Adipose tissue (tissue), 3 donors: ENCODE measurements around the gene ADAD2. TPM values are rescaled to one million over a fixed set of nuclear protein-coding genes. Genes with fewer than 3 reads are reported as not detected.

Experiments
- H3K27ac ChIP-seq: one replicate; pipeline ENCODE4 v1.5.1; 2013; ENCODE audit warnings: low read depth, low read length
- WGBS, 3 donors: extraction: QIAGEN DNeasy Blood & Tissue Kit; methylation state at CpG; one replicate each; pipeline ENCODE4 v1.1.7; 2013; 5-methylcytosine and 5-hydroxymethylcytosine counted together
- polyA plus RNA-seq, 3 donors: library from polyadenylated mRNA; stranded (reverse); fragments of 200-250 nt; gene quantifications; one replicate each; pipeline ENCODE4 v1.2.3, GENCODE V29; 2013
- donor health status: healthy with polysubstance abuse.
- donor health status: Bipolar disorder and iron deficiency.
- donor health status: healthy.

Gene ADAD2
- polyA plus RNA-seq, 3 donors, result 0.15 to 14.4 (median 0.76) TPM

DNA sequence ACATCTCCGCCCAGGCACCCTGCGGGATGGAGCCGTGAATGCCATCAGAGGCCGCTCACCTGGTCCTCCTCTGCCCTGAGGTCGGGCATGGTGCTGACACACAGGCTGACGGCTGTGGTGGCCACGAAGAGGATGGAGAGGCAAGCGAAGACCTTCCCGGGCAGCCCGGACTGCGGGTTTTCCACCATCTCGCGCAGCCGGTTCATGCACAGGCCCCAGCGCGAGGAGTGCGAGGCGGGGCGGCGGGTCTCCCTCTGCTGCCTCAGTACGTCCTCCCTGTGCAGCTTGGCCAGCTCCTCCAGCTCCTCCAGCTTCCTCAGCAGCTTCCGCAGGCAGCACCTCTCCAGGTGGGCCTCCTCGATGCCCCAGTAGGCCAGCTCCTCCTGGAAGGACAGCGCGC, 45.7 kb downstream of the ADAD2 start:
- H3K27ac ChIP-seq, result no peak overlapping the region
- WGBS, 3 donors, result 79 to 94% (median 92%) methylated on average over 25 of the region's 25 CpGs

DNA sequence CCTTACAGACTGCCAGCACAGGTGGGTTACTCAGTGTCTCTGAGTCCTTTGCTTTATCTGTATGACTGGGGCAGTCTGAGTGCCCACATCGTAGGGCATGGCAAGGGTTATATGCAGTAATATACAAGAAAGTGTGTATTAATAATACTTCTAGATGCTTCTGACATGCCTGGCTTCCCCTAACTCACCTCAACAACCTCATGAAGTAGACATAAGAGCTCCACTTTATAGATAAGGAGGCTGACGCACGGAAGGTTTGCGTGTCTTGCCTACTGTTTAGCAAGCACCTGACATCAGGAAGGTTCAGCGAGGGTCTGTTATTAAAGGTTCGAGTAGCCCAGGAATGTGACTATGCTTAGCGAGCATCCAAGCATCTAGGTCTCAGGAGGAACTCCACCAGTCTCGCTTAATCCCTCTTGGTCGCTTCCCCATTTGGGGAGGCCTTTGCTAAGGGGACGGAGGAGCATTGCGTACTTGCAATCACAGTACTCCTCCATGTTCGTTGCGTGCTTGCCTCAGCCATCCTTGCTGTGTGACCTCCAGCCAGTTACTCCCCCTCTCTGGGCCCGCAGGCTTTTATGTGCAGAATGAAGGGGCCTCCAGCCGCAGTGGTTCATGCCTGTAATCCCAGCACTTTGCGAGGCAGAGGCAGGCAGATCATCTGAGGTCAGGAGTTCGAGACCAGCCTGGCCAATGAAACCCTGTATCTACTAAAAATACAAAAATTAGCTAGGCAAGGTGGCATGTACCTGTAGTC, 47.2 kb downstream of the ADAD2 start:
- H3K27ac ChIP-seq, result no peak overlapping the region
- WGBS, 3 donors, result 73 to 88% (median 86%) methylated on average over 17 of the region's 17 CpGs

DNA sequence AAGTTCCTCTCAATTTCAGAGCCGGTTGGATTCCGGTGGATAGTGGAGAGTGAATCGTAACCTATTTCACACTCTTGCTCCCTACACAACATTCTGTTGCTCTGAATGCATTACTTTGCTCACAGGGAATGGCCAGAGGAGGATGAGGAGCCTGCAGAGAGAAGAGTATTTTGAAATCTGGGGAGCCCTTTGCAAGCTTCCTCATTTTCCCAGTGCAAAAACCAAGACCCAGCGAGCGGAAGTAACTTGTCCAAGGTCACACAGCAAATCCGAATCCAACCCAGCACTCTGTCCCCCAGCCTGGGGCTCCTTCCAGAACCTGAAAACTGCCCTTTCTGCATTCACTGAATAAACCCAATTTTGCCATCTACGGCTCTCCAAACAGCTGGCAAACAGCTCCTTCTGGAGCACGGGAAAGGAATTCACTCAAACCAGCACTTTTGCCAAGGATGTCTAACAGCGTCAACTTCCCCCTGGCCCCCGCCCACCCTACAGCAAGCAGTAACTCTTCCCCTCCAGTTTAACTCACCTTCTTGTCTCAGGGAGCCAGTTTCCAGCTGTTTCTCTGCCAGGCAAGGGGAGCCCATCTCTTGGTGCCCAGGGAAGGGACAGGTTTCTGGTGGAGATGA, 48.3 kb downstream of the ADAD2 start:
- H3K27ac ChIP-seq, result no peak overlapping the region
- WGBS, 3 donors, result 34 to 40% (median 36%) methylated on average over 10 of the region's 10 CpGs

DNA sequence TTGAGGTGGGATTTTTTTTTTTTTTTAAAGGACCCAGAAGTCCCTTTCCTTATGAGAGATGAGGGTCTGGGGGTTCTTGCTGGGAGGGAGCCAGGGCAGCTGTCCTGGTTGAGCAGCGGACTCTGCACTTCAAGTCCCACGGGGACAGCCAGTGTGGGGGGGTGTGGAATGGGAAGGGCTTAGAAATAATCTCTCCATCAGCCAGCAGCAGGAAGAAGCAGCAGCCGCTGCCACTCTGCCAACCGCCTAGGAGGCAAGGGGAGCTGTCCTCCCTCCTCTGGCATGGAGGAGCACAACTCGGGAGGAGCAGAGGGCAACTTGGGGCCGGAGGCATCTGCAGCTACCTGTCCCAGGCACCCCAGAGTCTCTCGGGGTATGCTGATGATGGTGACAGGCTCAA, 49.0 kb downstream of the ADAD2 start, which contains the start of gene KCNG4:
TSS of gene KCNG4 (minus strand) at position 104 of the 400 bp plus-strand sequence. CDS start 2,527 bp downstream, outside the sequence.
- 22 to 31% (median 26%) methylated on average over 7 of the region's 7 CpGs for WGBS, 3 donors
- H3K27ac ChIP-seq, result no peak within 1 kb of the TSS

DNA sequence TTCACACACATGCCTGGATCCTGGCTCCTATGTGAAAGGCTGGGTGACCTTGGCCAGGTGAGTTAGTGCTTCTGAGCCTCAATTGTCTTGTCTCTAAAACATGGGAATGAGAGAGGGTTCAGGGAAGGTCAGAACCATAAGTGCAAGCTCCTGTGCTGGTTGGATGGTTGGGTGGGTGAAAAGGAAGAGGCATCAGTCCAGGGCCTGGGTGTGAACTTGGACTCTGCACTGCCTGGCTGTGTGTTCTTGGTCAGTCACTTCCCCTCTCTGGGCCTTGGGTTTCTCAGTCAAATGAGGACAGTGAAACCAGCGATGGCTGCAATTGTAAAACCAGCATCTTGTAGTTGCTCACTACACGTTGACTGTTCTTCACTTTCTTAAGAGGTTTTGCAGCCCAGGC, 49.5 kb downstream of the ADAD2 start:
- WGBS, 3 donors, result 75 to 83% (median 83%) methylated on average over 2 of the region's 2 CpGs
- no peak overlapping the region for H3K27ac ChIP-seq

DNA sequence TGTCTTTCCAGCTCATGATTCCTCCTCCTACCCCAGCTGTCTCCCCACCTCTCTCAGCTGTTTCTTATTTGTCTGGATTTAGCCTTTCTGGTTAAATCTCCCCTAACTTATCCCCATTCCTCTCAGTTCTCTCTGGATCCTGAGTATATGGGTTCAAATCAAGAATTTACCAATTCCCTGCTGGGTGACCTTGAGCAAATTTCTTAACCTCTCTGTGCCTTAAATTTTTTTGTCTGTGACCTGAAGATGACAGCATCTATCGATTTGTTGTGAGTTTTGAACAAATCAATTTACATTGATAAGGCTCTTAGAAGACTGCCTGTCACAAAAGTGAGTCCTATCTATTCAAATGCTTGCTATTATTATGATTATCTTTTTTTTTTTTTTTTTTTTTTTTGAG, 50.8 kb downstream of the ADAD2 start:
- no peak overlapping the region for H3K27ac ChIP-seq
- 63 to 77% (median 65%) methylated on average over 1 of the region's 1 CpG for WGBS, 3 donors

DNA sequence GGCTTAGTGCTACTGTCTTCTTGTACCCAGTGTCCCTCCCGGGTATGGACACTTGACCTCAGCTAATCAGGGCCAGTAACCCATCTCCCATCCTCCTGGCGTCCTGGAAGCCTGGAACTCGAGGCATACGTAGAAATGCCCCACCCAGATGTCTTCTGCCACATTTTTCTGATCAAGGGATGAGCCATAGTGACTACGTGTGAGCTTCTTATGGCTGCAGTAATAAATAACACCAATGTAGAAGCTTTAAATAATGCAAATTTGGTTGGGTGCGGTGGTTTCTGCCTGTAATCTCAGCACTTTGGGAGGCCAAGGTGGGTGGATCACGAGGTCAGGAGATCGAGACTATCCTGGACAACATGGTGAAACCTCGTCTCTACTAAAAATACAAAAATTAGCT, 51.9 kb downstream of the ADAD2 start:
- WGBS, 3 donors, result 82 to 88% (median 85%) methylated on average over 9 of the region's 9 CpGs
- H3K27ac ChIP-seq, result no peak overlapping the region

DNA sequence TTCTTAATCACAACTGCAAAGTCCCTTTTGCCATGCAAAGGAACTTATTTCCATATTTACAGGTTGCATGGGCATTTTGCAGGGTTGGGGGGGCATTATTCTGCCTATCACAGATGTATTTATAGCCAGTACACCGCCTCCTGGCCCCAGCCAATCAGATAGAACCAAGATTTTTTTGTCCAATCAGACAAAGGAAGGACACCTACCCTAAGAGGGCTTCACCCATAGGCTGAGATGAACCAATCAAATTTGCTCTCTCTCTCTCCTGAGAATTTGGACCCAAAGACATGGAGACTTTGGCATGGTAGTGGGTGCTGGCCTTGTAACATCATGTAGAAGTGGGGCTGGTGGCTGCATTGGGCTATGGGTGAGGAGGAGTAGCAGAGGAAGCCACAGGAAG, 52.8 kb downstream of the ADAD2 start:
- no peak overlapping the region for H3K27ac ChIP-seq
- 88 to 96% (median 90%) methylated on average over 1 of the region's 1 CpG for WGBS, 3 donors

DNA sequence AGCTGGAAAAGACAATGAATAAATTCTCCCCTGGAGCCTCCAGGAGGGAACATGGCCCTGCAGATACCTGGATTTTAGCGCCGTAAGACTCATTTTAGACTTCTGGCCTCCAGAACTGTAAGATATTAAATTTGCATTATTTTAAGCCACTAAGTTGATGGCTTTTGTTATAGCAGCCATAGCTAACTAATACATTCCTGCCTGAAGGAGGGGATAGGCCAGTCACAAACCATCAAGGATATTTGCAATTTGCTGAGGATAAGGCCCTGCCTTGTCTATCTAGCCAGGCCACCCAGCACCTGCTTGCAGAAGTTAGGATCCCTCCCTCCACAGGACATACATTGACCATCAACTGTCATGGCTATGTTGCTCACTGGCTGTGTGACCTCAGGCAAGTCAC, 53.8 kb downstream of the ADAD2 start:
- no peak overlapping the region for H3K27ac ChIP-seq
- WGBS, 3 donors, result 90 to 99% (median 98%) methylated on average over 2 of the region's 2 CpGs

DNA sequence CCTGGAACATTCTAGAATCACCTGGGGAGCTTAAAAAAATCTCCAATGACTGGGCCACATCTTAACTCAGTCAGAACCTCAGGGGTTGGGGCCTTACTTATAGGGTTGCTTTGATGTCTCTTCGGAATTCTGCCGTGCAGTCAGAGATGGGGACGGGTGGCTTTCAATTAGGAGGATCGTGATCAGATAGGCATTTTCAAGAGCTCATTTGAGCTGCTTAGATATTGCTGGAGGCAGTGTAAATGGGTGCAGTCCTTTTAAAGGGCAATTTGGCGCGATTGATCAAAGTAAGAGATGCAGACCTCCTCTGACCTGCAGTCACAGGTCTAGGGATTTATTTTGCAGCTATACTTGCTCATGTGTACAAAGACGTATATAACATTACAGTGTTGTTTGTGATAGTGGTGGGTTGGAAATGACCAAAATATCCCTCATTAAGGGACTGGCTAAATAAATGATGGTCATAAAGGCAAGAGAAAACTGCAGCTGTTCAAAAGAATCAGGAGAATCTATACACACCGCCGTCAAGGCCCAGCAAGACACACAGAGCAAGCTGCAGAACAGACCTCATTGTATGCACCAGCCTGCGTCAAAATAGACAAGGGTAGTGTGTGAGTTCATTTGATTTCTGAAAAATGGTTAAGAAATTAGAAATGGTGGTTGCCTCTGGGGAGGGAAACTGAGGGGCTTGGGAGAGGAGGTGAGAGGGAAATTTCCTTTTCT, 55.2 kb downstream of the ADAD2 start:
- H3K27ac ChIP-seq, result no peak overlapping the region
- 64 to 90% (median 88%) methylated on average over 10 of the region's 10 CpGs for WGBS, 3 donors

DNA sequence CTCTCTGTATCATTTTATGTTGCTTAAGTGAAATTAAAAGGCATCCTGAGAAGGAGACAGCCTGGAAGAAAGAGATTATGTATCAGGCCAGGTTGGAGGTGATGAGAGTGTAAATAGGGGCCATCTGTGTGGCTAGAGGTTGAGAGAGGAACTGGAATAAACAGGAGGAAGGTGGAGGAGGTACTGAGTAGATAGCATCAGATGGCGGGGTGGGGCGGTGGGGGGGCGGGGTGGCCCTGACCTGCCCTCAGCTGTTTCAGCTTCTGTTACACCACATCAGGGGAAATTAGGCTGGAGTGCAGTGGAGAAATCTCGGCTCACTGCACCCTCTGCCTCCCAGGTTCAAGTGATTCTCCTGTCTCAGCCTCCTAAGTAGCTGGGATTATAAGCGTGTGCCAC, 55.7 kb downstream of the ADAD2 start:
- no peak overlapping the region for H3K27ac ChIP-seq
- WGBS, 3 donors, result 59 to 76% (median 70%) methylated on average over 5 of the region's 5 CpGs

Other genes with a start within 250 kb of the ADAD2 start
- gene OSGIN1, start 237.9 kb upstream of the ADAD2 start, polyA plus RNA-seq, result 1 to 10 TPM; 3.9 to 6.5 (median 5.2) TPM
- gene NECAB2, start 222.9 kb upstream of the ADAD2 start, polyA plus RNA-seq, result 1 to 10 TPM in 1 of 3 donors, under 1 TPM in 2; 0.47 to 2.2 (median 0.49) TPM
- gene SLC38A8, start 148.4 kb upstream of the ADAD2 start, polyA plus RNA-seq, result 1 to 10 TPM in 1 of 3 donors, under 1 TPM in 1, not detected in 1; 0.37 to 1.2 TPM
- 10 to 100 TPM; 29.8 to 56.3 (median 46.8) TPM for gene MBTPS1, start 74.2 kb upstream of the ADAD2 start, polyA plus RNA-seq
- gene HSDL1, start 46.0 kb upstream of the ADAD2 start, polyA plus RNA-seq, result 10 to 100 TPM in 1 of 3 donors, 1 to 10 TPM in 2; 4.1 to 14.3 (median 6.4) TPM
- 1 to 10 TPM in 2 of 3 donors, under 1 TPM in 1; 0.94 to 1.6 (median 1.6) TPM for gene DNAAF1, start 45.8 kb upstream of the ADAD2 start, polyA plus RNA-seq
- gene TAF1C, start 4.1 kb upstream of the ADAD2 start, polyA plus RNA-seq, result 10 to 100 TPM; 31.2 to 63.9 (median 44.7) TPM
- gene KCNG4, start 48.9 kb downstream of the ADAD2 start, polyA plus RNA-seq, result not detected
- gene WFDC1, start 103.7 kb downstream of the ADAD2 start, polyA plus RNA-seq, result 1 to 10 TPM in 2 of 3 donors, under 1 TPM in 1; 0.13 to 2.1 (median 1.6) TPM
- under 1 TPM in 2 of 3 donors, not detected in 1; 0.06 to 0.15 TPM for gene ATP2C2, start 177.4 kb downstream of the ADAD2 start, polyA plus RNA-seq